Measurements from ENCODE around the gene ENTPD6.
"Not testable (repeated sequence)": the region's sequence is repeated elsewhere in the genome, so short reads cannot be mapped to it uniquely, and the experiment has no call there.

ENTPD6 gene

GRCh38 chr20:25179439-25180089 is 15.9 kb upstream of the ENTPD6 start:
- no peak for DNase-seq (ENCODE audit: extremely low read depth, insufficient read length)
- Histone ChIP-seq H3K27me3 (replicated peaks; ENCODE audit: control insufficient read depth, insufficient read depth, low read length) (no peaks in the 10 kb centered on the region), H3K36me3 (ENCODE audit: control insufficient read depth, insufficient read depth, low read length) (no peaks in the 10 kb centered on the region), H3K4me3 (replicated peaks; ENCODE audit: low read depth, low read length) (no peak overlapping the region)
- no peak for TF ChIP-seq CTCF (IDR thresholded peaks at IDR 0.05; ENCODE audit: insufficient read depth, low read length, poor library complexity, severe bottlenecking)

GRCh38 chr20:25184391-25184790 is 11.1 kb upstream of the ENTPD6 start:
- DNase-seq (ENCODE audit: extremely low read depth, insufficient read length); H3K4me3 ChIP-seq (replicated peaks; ENCODE audit: low read depth, low read length); H3K36me3 ChIP-seq (ENCODE audit: control insufficient read depth, insufficient read depth, low read length); H3K27me3 ChIP-seq (replicated peaks; ENCODE audit: control insufficient read depth, insufficient read depth, low read length): not testable (repeated sequence)

GRCh38 chr20:25187220-25187619 is 8.3 kb upstream of the ENTPD6 start:
- TF ChIP-seq CTCF (IDR thresholded peaks at IDR 0.05; ENCODE audit: insufficient read depth, low read length, poor library complexity, severe bottlenecking): no peak
- Histone ChIP-seq H3K27me3 (replicated peaks; ENCODE audit: control insufficient read depth, insufficient read depth, low read length) (peaks cover 1% of the 10 kb centered on the region; the same call in 1 of the 2 replicates), H3K36me3 (ENCODE audit: control insufficient read depth, insufficient read depth, low read length) (no peaks in the 10 kb centered on the region), H3K4me3 (replicated peaks; ENCODE audit: low read depth, low read length) (no peak overlapping the region)
- DNase-seq (ENCODE audit: extremely low read depth, insufficient read length): no peak

GRCh38 chr20:25187635-25188034 is 7.9 kb upstream of the ENTPD6 start:
- no peak for TF ChIP-seq CTCF (IDR thresholded peaks at IDR 0.05; ENCODE audit: insufficient read depth, low read length, poor library complexity, severe bottlenecking)
- no peak for DNase-seq (ENCODE audit: extremely low read depth, insufficient read length)
- Histone ChIP-seq H3K4me3 (replicated peaks; ENCODE audit: low read depth, low read length) (no peak overlapping the region), H3K36me3 (ENCODE audit: control insufficient read depth, insufficient read depth, low read length) (no peaks in the 10 kb centered on the region), H3K27me3 (replicated peaks; ENCODE audit: control insufficient read depth, insufficient read depth, low read length) (peaks cover 1% of the 10 kb centered on the region; the same call in 1 of the 2 replicates)

GRCh38 chr20:25188218-25188617 is 7.3 kb upstream of the ENTPD6 start:
- no peak overlapping the region for H3K4me3 ChIP-seq (replicated peaks; ENCODE audit: low read depth, low read length)
- H3K36me3 ChIP-seq (ENCODE audit: control insufficient read depth, insufficient read depth, low read length): no peaks in the 10 kb centered on the region
- peaks cover 1% of the 10 kb centered on the region; the same call in 1 of the 2 replicates for H3K27me3 ChIP-seq (replicated peaks; ENCODE audit: control insufficient read depth, insufficient read depth, low read length)
- DNase-seq (ENCODE audit: extremely low read depth, insufficient read length): no peak
- TF ChIP-seq CTCF (IDR thresholded peaks at IDR 0.05; ENCODE audit: insufficient read depth, low read length, poor library complexity, severe bottlenecking): no peak

GRCh38 chr20:25191051-25191450 is 4.5 kb upstream of the ENTPD6 start:
- H3K27me3 ChIP-seq (replicated peaks; ENCODE audit: control insufficient read depth, insufficient read depth, low read length): peaks cover 1% of the 10 kb centered on the region; the same call in 1 of the 2 replicates
- no peaks in the 10 kb centered on the region for H3K36me3 ChIP-seq (ENCODE audit: control insufficient read depth, insufficient read depth, low read length)
- no peak overlapping the region for H3K4me3 ChIP-seq (replicated peaks; ENCODE audit: low read depth, low read length)
- no peak for TF ChIP-seq CTCF (IDR thresholded peaks at IDR 0.05; ENCODE audit: insufficient read depth, low read length, poor library complexity, severe bottlenecking)
- DNase-seq (ENCODE audit: extremely low read depth, insufficient read length): no peak
